Activated CD4-positive, alpha-beta memory T cell treated with anti-CD3 and anti-CD28 coated beads for 36 hours (primary cell): ENCODE data around the gene DOCK6. TPM values are rescaled to one million over a fixed set of nuclear protein-coding genes. Genes with fewer than 3 reads are reported as not detected.
A peak's percentile ranks its signal among the peaks of the same experiment; 100 is the strongest.
"Not testable (repeated sequence)": the region's sequence is repeated elsewhere in the genome, so short reads cannot be mapped to it uniquely, and the experiment has no call there.

ENCODE experiments used
- CTCF ChIA-PET: fragments of 350-600 bp; sonication (Branson Sonifier 250); formaldehyde crosslinking; loops from one replicate; lab custom pipeline; 2021; ENCODE audit warnings: antibody characterized with exemption, inconsistent platforms; lab: Charles Lee
- POLR2A ChIA-PET: fragments of 350-600 bp; sonication (Branson Sonifier 250); formaldehyde crosslinking; loops from one replicate; lab custom pipeline; 2021; ENCODE audit warnings: antibody characterized with exemption; lab: Charles Lee
- DNase-seq: peaks from one replicate; pipeline ENCODE4 v3.0.0-alpha.2; 2020
- H3K27ac Mint-ChIP-seq: one replicate; pipeline ENCODE4 v1.8.0; 2021; ENCODE audit warnings: mixed read lengths
- H3K27me3 Mint-ChIP-seq: one replicate; pipeline ENCODE4 v1.8.0; 2021; ENCODE audit warnings: mixed read lengths
- H3K36me3 Mint-ChIP-seq: one replicate; pipeline ENCODE4 v1.8.0; 2021; ENCODE audit warnings: mixed read lengths
- H3K4me1 Mint-ChIP-seq: one replicate; pipeline ENCODE4 v1.8.0; 2021; ENCODE audit warnings: low read depth, mixed read lengths
- H3K4me3 Mint-ChIP-seq: one replicate; pipeline ENCODE4 v1.8.0; 2021; ENCODE audit warnings: mild to moderate bottlenecking, mixed read lengths
- H3K9me3 Mint-ChIP-seq: one replicate; pipeline ENCODE4 v1.8.0; 2021; ENCODE audit warnings: mixed read lengths
- intact Hi-C: fragments of 100-400 bp; cut with micrococcal nuclease; formaldehyde crosslinking; loops from one replicate; pipeline ENCODE4 v1.15.1; 2023
- total RNA-seq, 2 experiments: library from RNA; stranded (reverse); gene quantifications; one replicate each; pipeline ENCODE4 v1.2.3, GENCODE V29; 2021

The DOCK6 gene
- total RNA-seq, 2 experiments from 2014 or later: 5.8 to 5.9 TPM

GRCh38 chr19:11190501-11190900 is 71.8 kb downstream of the DOCK6 start:
- ChIA-PET POLR2A (no interaction called here), CTCF (no interaction called here)
- peaks cover under 1% of the 10 kb centered on the region for H3K4me1 Mint-ChIP-seq

GRCh38 chr19:11187441-11187840 is 74.9 kb downstream of the DOCK6 start:
- CTCF ChIA-PET: no interaction called here
- intact Hi-C loops: no loop called here
- Mint-ChIP-seq H3K4me3 (no peak overlapping the region), H3K27me3 (peaks cover 2% of the 10 kb centered on the region), H3K4me1 (no peaks in the 10 kb centered on the region), H3K36me3 (no peaks in the 10 kb centered on the region), H3K27ac (no peak overlapping the region), H3K9me3 (peaks cover 4% of the 10 kb centered on the region)
- no peak for DNase-seq
- POLR2A ChIA-PET: no interaction called here

More at GRCh38 chr19:11190501-11190900, 71.8 kb downstream of the DOCK6 start:
- H3K27me3 Mint-ChIP-seq: peaks cover under 1% of the 10 kb centered on the region
- no peaks in the 10 kb centered on the region for H3K9me3 Mint-ChIP-seq
- intact Hi-C loops: no loop called here
- no peak overlapping the region for H3K4me3 Mint-ChIP-seq
- no peak for DNase-seq
- no peak overlapping the region for H3K27ac Mint-ChIP-seq
- no peaks in the 10 kb centered on the region for H3K36me3 Mint-ChIP-seq

- CTCF ChIA-PET: interaction anchor here (1.3 kb wide), 1 partner anchor 60 kb away, joined by 4 read pairs; no protein-coding TSS in a partner anchor
- POLR2A ChIA-PET: interaction anchor here (1.0 kb wide), 1 partner anchor 27 kb away, joined by 5 read pairs; the partner anchor contains the start of gene SPC24
- H3K36me3 Mint-ChIP-seq: no peaks in the 10 kb centered on the region
These were observed 79.3 kb downstream of the DOCK6 start for GRCh38 chr19:11182994-11183393.

GRCh38 chr19:11181488-11181887 is 80.8 kb downstream of the DOCK6 start:
- Mint-ChIP-seq H3K27ac (no peak overlapping the region), H3K27me3 (peaks cover 5% of the 10 kb centered on the region), H3K4me3 (no peak overlapping the region), H3K9me3 (peaks cover 4% of the 10 kb centered on the region), H3K4me1 (peaks cover 8% of the 10 kb centered on the region), H3K36me3 (no peaks in the 10 kb centered on the region)
- no peak for DNase-seq
- ChIA-PET POLR2A (no interaction called here), CTCF (no interaction called here)
- intact Hi-C loops: no loop called here

More at GRCh38 chr19:11182994-11183393, 79.3 kb downstream of the DOCK6 start:
- peaks cover 8% of the 10 kb centered on the region for H3K4me1 Mint-ChIP-seq
- no peak for DNase-seq
- peaks cover 2% of the 10 kb centered on the region for H3K27me3 Mint-ChIP-seq
- H3K9me3 Mint-ChIP-seq: peaks cover 4% of the 10 kb centered on the region
- no peak overlapping the region for H3K4me3 Mint-ChIP-seq
- intact Hi-C loops: no loop called here
- H3K27ac Mint-ChIP-seq: no peak overlapping the region

GRCh38 chr19:11180975-11181374 is 81.3 kb downstream of the DOCK6 start:
- CTCF ChIA-PET, DNase-seq, H3K4me1 Mint-ChIP-seq, H3K9me3 Mint-ChIP-seq, H3K36me3 Mint-ChIP-seq, H3K27me3 Mint-ChIP-seq, H3K27ac Mint-ChIP-seq, H3K4me3 Mint-ChIP-seq, POLR2A ChIA-PET, intact Hi-C loops: not testable (repeated sequence)

GRCh38 chr19:11180346-11180745 is 82.0 kb downstream of the DOCK6 start:
- CTCF ChIA-PET: no interaction called here
- H3K27me3 Mint-ChIP-seq: peaks cover 5% of the 10 kb centered on the region
- H3K27ac Mint-ChIP-seq: no peak overlapping the region
- POLR2A ChIA-PET: no interaction called here
- DNase-seq: no peak
- H3K36me3 Mint-ChIP-seq: no peaks in the 10 kb centered on the region
- peaks cover 8% of the 10 kb centered on the region for H3K4me1 Mint-ChIP-seq
- intact Hi-C loops: no loop called here
- H3K9me3 Mint-ChIP-seq: peaks cover 4% of the 10 kb centered on the region
- H3K4me3 Mint-ChIP-seq: no peak overlapping the region

GRCh38 chr19:11179716-11180297 is 82.5 kb downstream of the DOCK6 start:
- intact Hi-C loops: no loop called here
- ChIA-PET CTCF (no interaction called here), POLR2A (no interaction called here)
- peaks cover 8% of the 10 kb centered on the region for H3K4me1 Mint-ChIP-seq
- peaks cover 4% of the 10 kb centered on the region for H3K9me3 Mint-ChIP-seq
- H3K27me3 Mint-ChIP-seq: peaks cover 5% of the 10 kb centered on the region
- H3K36me3 Mint-ChIP-seq: no peaks in the 10 kb centered on the region
- H3K27ac Mint-ChIP-seq: no peak overlapping the region
- peak; percentile 41 for DNase-seq
- H3K4me3 Mint-ChIP-seq: no peak overlapping the region

GRCh38 chr19:11179145-11179465 is 83.2 kb downstream of the DOCK6 start:
- POLR2A ChIA-PET, H3K36me3 Mint-ChIP-seq, H3K4me1 Mint-ChIP-seq, CTCF ChIA-PET, H3K4me3 Mint-ChIP-seq, H3K27me3 Mint-ChIP-seq, H3K9me3 Mint-ChIP-seq, H3K27ac Mint-ChIP-seq, intact Hi-C loops, DNase-seq: not testable (repeated sequence)

- H3K36me3 Mint-ChIP-seq: no peaks in the 10 kb centered on the region
- ChIA-PET CTCF (no interaction called here), POLR2A (no interaction called here)
- H3K4me3 Mint-ChIP-seq: no peak overlapping the region
- H3K27me3 Mint-ChIP-seq: peaks cover 3% of the 10 kb centered on the region
- intact Hi-C loops: no loop called here
- peaks cover 8% of the 10 kb centered on the region for H3K4me1 Mint-ChIP-seq
- DNase-seq: no peak
- no peak overlapping the region for H3K27ac Mint-ChIP-seq
- H3K9me3 Mint-ChIP-seq: no peaks in the 10 kb centered on the region
These were observed 84.7 kb downstream of the DOCK6 start for GRCh38 chr19:11177592-11177991.

GRCh38 chr19:11176466-11177193 is 85.7 kb downstream of the DOCK6 start:
- H3K4me1 Mint-ChIP-seq: peaks cover 8% of the 10 kb centered on the region
- H3K4me3 Mint-ChIP-seq: no peak overlapping the region
- no peak for DNase-seq
- ChIA-PET POLR2A (no interaction called here), CTCF (no interaction called here)
- no peak overlapping the region for H3K27ac Mint-ChIP-seq
- H3K36me3 Mint-ChIP-seq: no peaks in the 10 kb centered on the region
- no peaks in the 10 kb centered on the region for H3K9me3 Mint-ChIP-seq
- H3K27me3 Mint-ChIP-seq: peaks cover 3% of the 10 kb centered on the region
- intact Hi-C loops: no loop called here

- Mint-ChIP-seq H3K4me1 (peaks cover 8% of the 10 kb centered on the region), H3K27me3 (peaks cover 3% of the 10 kb centered on the region), H3K36me3 (no peaks in the 10 kb centered on the region), H3K27ac (no peak overlapping the region), H3K4me3 (no peak overlapping the region), H3K9me3 (no peaks in the 10 kb centered on the region)
- ChIA-PET CTCF (interaction anchor here (0.6 kb wide), 1 partner anchor 37 kb away, joined by 3 read pairs; no protein-coding TSS in a partner anchor), POLR2A (no interaction called here)
- intact Hi-C loops: no loop called here
- DNase-seq: no peak
These were observed 86.4 kb downstream of the DOCK6 start for GRCh38 chr19:11175920-11176319.

GRCh38 chr19:11174336-11174735 is 88.0 kb downstream of the DOCK6 start:
- DNase-seq: no peak
- Mint-ChIP-seq H3K27me3 (peaks cover 3% of the 10 kb centered on the region), H3K36me3 (no peaks in the 10 kb centered on the region), H3K27ac (no peak overlapping the region), H3K4me1 (no peaks in the 10 kb centered on the region), H3K9me3 (no peaks in the 10 kb centered on the region), H3K4me3 (no peak overlapping the region)
- ChIA-PET POLR2A (no interaction called here), CTCF (no interaction called here)
- intact Hi-C loops: no loop called here
